Peyer's patch (tissue), 4 donors: ENCODE results near the gene EFCAB5.

Experiments
- POLR2A ChIP-seq, 2 donors: fragments of 450-650 bp; IDR thresholded peaks; one replicate each; pipeline ENCODE4 v1.5.1; 2017; ENCODE audit warnings: antibody characterized with exemption in 2 of 2, mild to moderate bottlenecking in 2 of 2, moderate library complexity in 2 of 2
- TF ChIP-seq, protein P1 (sequence below), 6 experiments: fragments of 450-650 bp in 4 of 6; fragments of 200-600 bp in 2 of 6; sonication (generic) in 1 of 6; IDR thresholded peaks; one replicate each; pipeline ENCODE4 v1.5.1; 2017 to 2019; ENCODE audit warnings: antibody characterized with exemption in 6 of 6, mild to moderate bottlenecking in 3 of 6, moderate library complexity in 1 of 6

DNA sequence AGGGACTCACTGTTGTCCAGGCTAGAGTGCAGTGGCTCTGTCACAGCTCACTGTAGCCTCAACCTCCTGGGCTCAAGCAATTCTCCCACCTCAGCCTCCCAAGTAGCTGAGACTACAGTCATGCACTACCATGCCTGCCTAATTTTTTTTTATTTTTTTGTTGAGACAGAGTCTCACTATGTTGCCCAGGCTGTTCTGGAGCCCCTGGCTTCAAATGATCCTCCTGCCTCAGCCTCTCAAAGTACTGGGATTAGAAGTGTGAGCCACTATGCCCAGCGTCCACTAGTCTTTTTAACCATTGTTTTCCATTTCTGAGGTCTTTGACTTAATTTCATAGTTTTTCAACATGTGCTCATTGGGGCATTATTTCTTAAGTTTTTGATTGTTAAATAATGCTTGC, 188.7 kb downstream of the EFCAB5 start:
- TF ChIP-seq, protein P1, sequence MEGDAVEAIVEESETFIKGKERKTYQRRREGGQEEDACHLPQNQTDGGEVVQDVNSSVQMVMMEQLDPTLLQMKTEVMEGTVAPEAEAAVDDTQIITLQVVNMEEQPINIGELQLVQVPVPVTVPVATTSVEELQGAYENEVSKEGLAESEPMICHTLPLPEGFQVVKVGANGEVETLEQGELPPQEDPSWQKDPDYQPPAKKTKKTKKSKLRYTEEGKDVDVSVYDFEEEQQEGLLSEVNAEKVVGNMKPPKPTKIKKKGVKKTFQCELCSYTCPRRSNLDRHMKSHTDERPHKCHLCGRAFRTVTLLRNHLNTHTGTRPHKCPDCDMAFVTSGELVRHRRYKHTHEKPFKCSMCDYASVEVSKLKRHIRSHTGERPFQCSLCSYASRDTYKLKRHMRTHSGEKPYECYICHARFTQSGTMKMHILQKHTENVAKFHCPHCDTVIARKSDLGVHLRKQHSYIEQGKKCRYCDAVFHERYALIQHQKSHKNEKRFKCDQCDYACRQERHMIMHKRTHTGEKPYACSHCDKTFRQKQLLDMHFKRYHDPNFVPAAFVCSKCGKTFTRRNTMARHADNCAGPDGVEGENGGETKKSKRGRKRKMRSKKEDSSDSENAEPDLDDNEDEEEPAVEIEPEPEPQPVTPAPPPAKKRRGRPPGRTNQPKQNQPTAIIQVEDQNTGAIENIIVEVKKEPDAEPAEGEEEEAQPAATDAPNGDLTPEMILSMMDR (IDR thresholded peaks at IDR 0.05): no peak
- no peak for TF ChIP-seq POLR2A (IDR thresholded peaks at IDR 0.05)
